SK-N-SH (cell line): Measurements from ENCODE around the gene PAPPA2. TPM values are rescaled to one million over a fixed set of nuclear protein-coding genes. Genes with fewer than 3 reads are reported as not detected.

Experiments
- CTCF ChIA-PET: fragments of 300-600, 350-600 bp; formaldehyde crosslinking; extraction: SDS; loops from one replicate; lab custom pipeline; 2021; lab: Yijun Ruan, JAX
- POLR2A ChIA-PET: fragments of 350-600 bp; sonication (Branson Sonifier 250); formaldehyde crosslinking; extraction: SDS; loops from one replicate; lab custom pipeline; 2020; ENCODE audit warnings: antibody characterized with exemption, inconsistent platforms; lab: Yijun Ruan, JAX
- DNase-seq: peaks from one replicate; pipeline ENCODE4 v3.0.0; 2012
- H2AFZ ChIP-seq: fragments of 200-600 bp; sonication (generic); 2 replicates; pipeline ENCODE4 v1.8.1; 2016; ENCODE audit warnings: antibody characterized with exemption, mild to moderate bottlenecking, low read depth
- H3F3A ChIP-seq: fragments of 200-600 bp; sonication (generic); replicated peaks from 2 replicates; pipeline ENCODE3; 2016; ENCODE audit warnings: antibody characterized with exemption, mild to moderate bottlenecking; ENCODE audit not compliant: insufficient read depth
- H3K27ac ChIP-seq, 2 experiments: fragments of 200-500 bp in 1 of 2; fragments of 200-600 bp in 1 of 2; sonication (Bioruptor generic) in 1 of 2; sonication (generic), shearing (Covaris generic) in 1 of 2; 2 replicates each; pipeline versions ENCODE4 v1.5.1 to v1.6.1; 2014 to 2016; ENCODE audit warnings: low read depth in 2 of 2, inconsistent platforms in 1 of 2, low read length in 1 of 2, mild to moderate bottlenecking in 1 of 2, mixed read lengths in 1 of 2
- H3K27me3 ChIP-seq: fragments of 200-600 bp; sonication (generic), shearing (Covaris generic); 2 replicates; pipeline ENCODE4 v1.6.1; 2016; ENCODE audit warnings: mixed run types; ENCODE audit not compliant: insufficient read depth
- H3K36me3 ChIP-seq, 2 experiments: fragments of 200-500 bp in 1 of 2; fragments of 200-600 bp in 1 of 2; sonication (Bioruptor generic) in 1 of 2; sonication (generic) in 1 of 2; replicated peaks in 1 of 2; 2 replicates each; pipeline versions ENCODE3 to v1.5.1; 2014 to 2016; ENCODE audit warnings: low read length in 1 of 2, mild to moderate bottlenecking in 1 of 2; ENCODE audit not compliant: insufficient read depth in 2 of 2, control insufficient read depth in 1 of 2
- H3K4me1 ChIP-seq, 2 experiments: fragments of 200-500 bp in 1 of 2; fragments of 200-600 bp in 1 of 2; sonication (Bioruptor generic) in 1 of 2; sonication (generic), shearing (Covaris generic) in 1 of 2; 2 replicates each; pipeline versions ENCODE4 v1.5.1 to v1.6.1; 2014 to 2016; ENCODE audit warnings: low read depth in 1 of 2, low read length in 1 of 2, mixed run types in 1 of 2; ENCODE audit not compliant: insufficient read depth in 2 of 2, control insufficient read depth in 1 of 2
- H3K4me2 ChIP-seq: fragments of 200-600 bp; sonication (generic), shearing (Covaris generic); 2 replicates; pipeline ENCODE4 v1.6.1; 2017; ENCODE audit warnings: mixed run types
- H3K4me3 ChIP-seq, 2 experiments: fragments of 200-500 bp in 1 of 2; fragments of 200-600 bp in 1 of 2; sonication (Bioruptor generic) in 1 of 2; sonication (generic), shearing (Covaris generic) in 1 of 2; 2 replicates each; pipeline versions ENCODE4 v1.5.1 to v1.8.1; 2014 to 2016; ENCODE audit warnings: low read depth in 2 of 2, inconsistent platforms in 1 of 2, low read length in 1 of 2, mild to moderate bottlenecking in 1 of 2, mixed read lengths in 1 of 2, moderate library complexity in 1 of 2
- H3K79me2 ChIP-seq: fragments of 200-600 bp; sonication (generic); 2 replicates; pipeline ENCODE4 v1.8.1; 2017; ENCODE audit warnings: mild to moderate bottlenecking; ENCODE audit not compliant: insufficient read depth
- H3K9ac ChIP-seq: fragments of 200-600 bp; sonication (generic); 2 replicates; pipeline ENCODE4 v1.6.1; 2017; ENCODE audit warnings: mixed run types
- H3K9me2 ChIP-seq: fragments of 200-600 bp; sonication (generic); 2 replicates; pipeline ENCODE4 v1.6.1; 2017; ENCODE audit warnings: mixed run types
- H3K9me3 ChIP-seq: fragments of 200-600 bp; sonication (generic); 2 replicates; pipeline ENCODE4 v1.6.1; 2017; ENCODE audit warnings: mixed run types, mild to moderate bottlenecking, moderate library complexity
- H4K20me1 ChIP-seq: fragments of 200-600 bp; sonication (generic); 2 replicates; pipeline ENCODE4 v1.6.1; 2017; ENCODE audit warnings: mild to moderate bottlenecking, mixed run types; ENCODE audit not compliant: insufficient read depth
- EP300 ChIP-seq, 2 experiments: IDR thresholded peaks; 2 replicates each; pipeline versions ENCODE4 v1.4.0 to v1.6.1; 2012; ENCODE audit warnings: borderline replicate concordance in 1 of 2, low read depth in 1 of 2, low read length in 1 of 2
- FOXM1 ChIP-seq: IDR thresholded peaks from 2 replicates; pipeline ENCODE4 v1.4.0; 2012; ENCODE audit warnings: low read depth, mild to moderate bottlenecking
- GABPA ChIP-seq: IDR thresholded peaks from 2 replicates; pipeline ENCODE4 v1.4.0; 2012; ENCODE audit warnings: low read depth, mild to moderate bottlenecking
- GATA2 ChIP-seq: sonication (generic); formaldehyde crosslinking; IDR thresholded peaks from 2 replicates; pipeline ENCODE4 v1.5.0; 2020; ENCODE audit warnings: mild to moderate bottlenecking, missing genetic modification reagents
- JUND ChIP-seq: IDR thresholded peaks from 2 replicates; pipeline ENCODE4 v1.4.0; 2012
- RAD21 ChIP-seq: IDR thresholded peaks from 2 replicates; pipeline ENCODE4 v1.6.1; 2012; ENCODE audit warnings: mild to moderate bottlenecking, low read length
- RCOR1 ChIP-seq: fragments of 150-350 bp; IDR thresholded peaks from 2 replicates; pipeline ENCODE4 v1.6.1; 2017; ENCODE audit warnings: antibody characterized with exemption, low read length
- RFX5 ChIP-seq: IDR thresholded peaks from 2 replicates; pipeline ENCODE4 v1.6.1; 2012; ENCODE audit warnings: mild to moderate bottlenecking, improper control_type of control experiment, low read length
- SIN3A ChIP-seq: IDR thresholded peaks from 2 replicates; pipeline ENCODE4 v1.6.1; 2012; ENCODE audit warnings: low read depth, mild to moderate bottlenecking, low read length, moderate library complexity, borderline replicate concordance
- SMC3 ChIP-seq: IDR thresholded peaks from 2 replicates; pipeline ENCODE4 v1.6.1; 2012; ENCODE audit warnings: low read depth, low read length, improper control_type of control experiment
- TAF1 ChIP-seq: IDR thresholded peaks from 2 replicates; pipeline ENCODE4 v1.6.1; 2012; ENCODE audit warnings: low read depth, mild to moderate bottlenecking, low read length, moderate library complexity, borderline replicate concordance
- TCF12 ChIP-seq: IDR thresholded peaks from 2 replicates; pipeline ENCODE4 v1.4.0; 2012
- TEAD4 ChIP-seq: IDR thresholded peaks from 2 replicates; pipeline ENCODE4 v1.4.0; 2012; ENCODE audit warnings: mild to moderate bottlenecking, borderline replicate concordance; ENCODE audit not compliant: insufficient read depth
- WGBS: methylation state at CpG from one replicate; pipeline ENCODE4 v1.1.6; 2017; ENCODE audit warnings: low lambda C conversion rate; 5-methylcytosine and 5-hydroxymethylcytosine counted together
- polyA plus RNA-seq, 3 experiments: library from polyadenylated mRNA; depleted of rRNA; stranded (reverse); fragments of >200 nt; gene quantifications; 2 replicates each; pipeline ENCODE4 v1.2.3, GENCODE V29; 2012
- TF ChIP-seq, protein P1 (sequence below): fragments of 150-350 bp; IDR thresholded peaks from 2 replicates; pipeline ENCODE4 v1.6.1; 2016; ENCODE audit warnings: mild to moderate bottlenecking, low read depth, low read length
- TF ChIP-seq, protein P2 (sequence below): IDR thresholded peaks from 2 replicates; pipeline ENCODE4 v1.6.1; 2012; ENCODE audit warnings: mild to moderate bottlenecking, low read depth, low read length, moderate library complexity
- TF ChIP-seq, protein P3 (sequence below): fragments of 150-350 bp; IDR thresholded peaks from 2 replicates; pipeline ENCODE4 v1.6.1; 2017; ENCODE audit warnings: antibody characterized with exemption, low read length, low read depth, borderline replicate concordance
- TF ChIP-seq, protein P4 (sequence below): IDR thresholded peaks from 2 replicates; pipeline ENCODE4; 2012

The PAPPA2 gene
- polyA plus RNA-seq, 1 of the 3 experiments (the other 2 are of a cell fraction), result 0.02 TPM

DNA sequence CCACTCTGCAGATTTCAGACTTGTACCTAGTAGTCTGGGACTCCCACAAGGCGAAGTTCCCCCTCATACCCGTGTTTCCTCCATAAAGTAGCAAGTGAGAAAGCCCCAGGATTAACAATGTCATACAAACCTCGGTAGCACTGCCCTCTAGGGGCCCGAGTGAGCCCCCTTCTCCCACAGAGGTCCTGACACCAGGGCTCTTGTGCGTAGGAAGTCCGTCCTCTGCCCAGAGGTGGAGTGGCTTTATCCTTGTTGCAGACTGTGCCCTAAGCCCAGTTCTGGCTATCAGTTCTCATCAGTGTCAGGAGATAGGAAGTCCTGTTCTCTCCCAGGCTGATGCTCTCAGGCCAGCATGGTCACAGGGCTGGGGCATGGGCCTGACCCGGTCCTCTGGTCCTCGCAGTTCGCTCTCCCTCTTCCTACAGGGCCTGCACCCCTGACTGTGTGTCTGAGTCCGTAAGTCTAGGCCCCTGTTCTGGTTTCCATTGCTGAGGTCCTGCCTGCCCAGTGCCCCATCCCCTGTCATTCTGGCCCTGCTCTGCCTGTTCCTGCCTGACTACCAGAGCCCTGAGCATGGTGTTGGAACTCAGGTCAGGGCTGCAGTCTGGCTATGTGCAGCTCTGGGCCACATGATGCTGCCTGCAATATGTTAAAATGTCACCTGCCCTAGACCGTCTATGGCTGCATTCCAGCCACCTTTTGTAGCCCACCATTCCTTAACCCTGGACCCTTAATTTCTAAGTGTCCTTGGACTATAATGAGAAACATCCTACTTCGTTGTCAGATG is 416.0 kb downstream of the PAPPA2 start:
- Histone ChIP-seq H3K79me2 (no peaks in the 10 kb centered on the region), H2AFZ (no peak overlapping the region), H3K4me1 (peaks cover 0 to 4% of the 10 kb centered on the region in 2 experiments; a peak in 1 of 4 replicates), H3K27ac (no peak overlapping the region), H3K27me3 (no peaks in the 10 kb centered on the region), H4K20me1 (no peaks in the 10 kb centered on the region), H3K4me3 (no peak overlapping the region), H3F3A (no peaks in the 10 kb centered on the region), H3K4me2 (no peak overlapping the region), H3K36me3 (no peaks in the 10 kb centered on the region), H3K9ac (no peak overlapping the region), H3K9me2 (no peaks in the 10 kb centered on the region), H3K9me3 (no peaks in the 10 kb centered on the region)
- DNase-seq, result no peak
- 42% methylated on average over 11 of the region's 12 CpGs for WGBS
- TF ChIP-seq TEAD4 (no peak), RCOR1 (no peak), SIN3A (no peak), GATA2 (CRISPR knock-in tag) (no peak), TAF1 (no peak), TCF12 (no peak), RAD21 (no peak), SMC3 (no peak), JUND (no peak), FOXM1 (no peak), RFX5 (no peak), EP300 (IDR thresholded peaks at IDR 0.05; ENCODE audit: borderline replicate concordance in 1 of 2, low read depth in 1 of 2, low read length in 1 of 2) (no peak), GABPA (no peak)
- TF ChIP-seq, protein P1, sequence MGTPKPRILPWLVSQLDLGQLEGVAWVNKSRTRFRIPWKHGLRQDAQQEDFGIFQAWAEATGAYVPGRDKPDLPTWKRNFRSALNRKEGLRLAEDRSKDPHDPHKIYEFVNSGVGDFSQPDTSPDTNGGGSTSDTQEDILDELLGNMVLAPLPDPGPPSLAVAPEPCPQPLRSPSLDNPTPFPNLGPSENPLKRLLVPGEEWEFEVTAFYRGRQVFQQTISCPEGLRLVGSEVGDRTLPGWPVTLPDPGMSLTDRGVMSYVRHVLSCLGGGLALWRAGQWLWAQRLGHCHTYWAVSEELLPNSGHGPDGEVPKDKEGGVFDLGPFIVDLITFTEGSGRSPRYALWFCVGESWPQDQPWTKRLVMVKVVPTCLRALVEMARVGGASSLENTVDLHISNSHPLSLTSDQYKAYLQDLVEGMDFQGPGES, result no peak
- TF ChIP-seq, protein P2, sequence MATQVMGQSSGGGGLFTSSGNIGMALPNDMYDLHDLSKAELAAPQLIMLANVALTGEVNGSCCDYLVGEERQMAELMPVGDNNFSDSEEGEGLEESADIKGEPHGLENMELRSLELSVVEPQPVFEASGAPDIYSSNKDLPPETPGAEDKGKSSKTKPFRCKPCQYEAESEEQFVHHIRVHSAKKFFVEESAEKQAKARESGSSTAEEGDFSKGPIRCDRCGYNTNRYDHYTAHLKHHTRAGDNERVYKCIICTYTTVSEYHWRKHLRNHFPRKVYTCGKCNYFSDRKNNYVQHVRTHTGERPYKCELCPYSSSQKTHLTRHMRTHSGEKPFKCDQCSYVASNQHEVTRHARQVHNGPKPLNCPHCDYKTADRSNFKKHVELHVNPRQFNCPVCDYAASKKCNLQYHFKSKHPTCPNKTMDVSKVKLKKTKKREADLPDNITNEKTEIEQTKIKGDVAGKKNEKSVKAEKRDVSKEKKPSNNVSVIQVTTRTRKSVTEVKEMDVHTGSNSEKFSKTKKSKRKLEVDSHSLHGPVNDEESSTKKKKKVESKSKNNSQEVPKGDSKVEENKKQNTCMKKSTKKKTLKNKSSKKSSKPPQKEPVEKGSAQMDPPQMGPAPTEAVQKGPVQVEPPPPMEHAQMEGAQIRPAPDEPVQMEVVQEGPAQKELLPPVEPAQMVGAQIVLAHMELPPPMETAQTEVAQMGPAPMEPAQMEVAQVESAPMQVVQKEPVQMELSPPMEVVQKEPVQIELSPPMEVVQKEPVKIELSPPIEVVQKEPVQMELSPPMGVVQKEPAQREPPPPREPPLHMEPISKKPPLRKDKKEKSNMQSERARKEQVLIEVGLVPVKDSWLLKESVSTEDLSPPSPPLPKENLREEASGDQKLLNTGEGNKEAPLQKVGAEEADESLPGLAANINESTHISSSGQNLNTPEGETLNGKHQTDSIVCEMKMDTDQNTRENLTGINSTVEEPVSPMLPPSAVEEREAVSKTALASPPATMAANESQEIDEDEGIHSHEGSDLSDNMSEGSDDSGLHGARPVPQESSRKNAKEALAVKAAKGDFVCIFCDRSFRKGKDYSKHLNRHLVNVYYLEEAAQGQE, result no peak
- TF ChIP-seq, protein P3, sequence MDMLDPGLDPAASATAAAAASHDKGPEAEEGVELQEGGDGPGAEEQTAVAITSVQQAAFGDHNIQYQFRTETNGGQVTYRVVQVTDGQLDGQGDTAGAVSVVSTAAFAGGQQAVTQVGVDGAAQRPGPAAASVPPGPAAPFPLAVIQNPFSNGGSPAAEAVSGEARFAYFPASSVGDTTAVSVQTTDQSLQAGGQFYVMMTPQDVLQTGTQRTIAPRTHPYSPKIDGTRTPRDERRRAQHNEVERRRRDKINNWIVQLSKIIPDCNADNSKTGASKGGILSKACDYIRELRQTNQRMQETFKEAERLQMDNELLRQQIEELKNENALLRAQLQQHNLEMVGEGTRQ, result no peak
- TF ChIP-seq, protein P4, sequence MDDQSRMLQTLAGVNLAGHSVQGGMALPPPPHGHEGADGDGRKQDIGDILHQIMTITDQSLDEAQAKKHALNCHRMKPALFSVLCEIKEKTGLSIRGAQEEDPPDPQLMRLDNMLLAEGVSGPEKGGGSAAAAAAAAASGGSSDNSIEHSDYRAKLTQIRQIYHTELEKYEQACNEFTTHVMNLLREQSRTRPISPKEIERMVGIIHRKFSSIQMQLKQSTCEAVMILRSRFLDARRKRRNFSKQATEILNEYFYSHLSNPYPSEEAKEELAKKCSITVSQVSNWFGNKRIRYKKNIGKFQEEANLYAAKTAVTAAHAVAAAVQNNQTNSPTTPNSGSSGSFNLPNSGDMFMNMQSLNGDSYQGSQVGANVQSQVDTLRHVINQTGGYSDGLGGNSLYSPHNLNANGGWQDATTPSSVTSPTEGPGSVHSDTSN, result no peak
- CTCF ChIA-PET, result interaction anchor here (0.8 to 3.7 kb wide), 5 partner anchors 12 to 503 kb away, joined by 3 to 69 read pairs (median 12); no protein-coding TSS in a partner anchor
- POLR2A ChIA-PET, result no interaction called here
